Ecto neural progenitor cell (in vitro differentiated cells): ENCODE measurements around the gene SRSF2.
"Not testable (repeated sequence)": the region's sequence is repeated elsewhere in the genome, so short reads cannot be mapped to it uniquely, and the experiment has no call there.

Experiments used
- DNase-seq: peaks from one replicate; pipeline ENCODE4 v3.0.0-alpha.2; 2018; ENCODE audit warnings: low spot score

SRSF2 gene

GRCh38 chr17:76720941-76721340 is 16.2 kb downstream of the SRSF2 start:
- DNase-seq = no peak

GRCh38 chr17:76720211-76720610 is 16.9 kb downstream of the SRSF2 start:
- DNase-seq = no peak

GRCh38 chr17:76718516-76718915 is 18.6 kb downstream of the SRSF2 start:
- DNase-seq = no peak

- DNase-seq = no peak
Measured at GRCh38 chr17:76716839-76717215, 20.3 kb downstream of the SRSF2 start.

GRCh38 chr17:76716146-76716838 is 20.8 kb downstream of the SRSF2 start:
- no peak for DNase-seq

- no peak for DNase-seq
Measured at GRCh38 chr17:76715496-76715830, 21.7 kb downstream of the SRSF2 start.

GRCh38 chr17:76714822-76715495 is 22.2 kb downstream of the SRSF2 start:
- peak; percentile 77 for DNase-seq

GRCh38 chr17:76714336-76714735 is 22.8 kb downstream of the SRSF2 start:
- no peak for DNase-seq

- DNase-seq = no peak
Measured at GRCh38 chr17:76713765-76714164, 23.4 kb downstream of the SRSF2 start.

GRCh38 chr17:76712321-76712720 is 24.8 kb downstream of the SRSF2 start:
- DNase-seq = not testable (repeated sequence)

- DNase-seq = peak; percentile 87
Measured at GRCh38 chr17:76710863-76711611, 26.1 kb downstream of the SRSF2 start, which contains the start of gene MXRA7. MXRA7 (minus strand) TSS chr17:76710965; CDS start chr17:76710946, 19 bp downstream.

- DNase-seq = peak; percentile 67
Measured at GRCh38 chr17:76709951-76710862, 26.9 kb downstream of the SRSF2 start.

GRCh38 chr17:76709077-76709950 is 27.8 kb downstream of the SRSF2 start:
- peak; percentile 82 for DNase-seq

GRCh38 chr17:76707985-76708807 is 28.9 kb downstream of the SRSF2 start:
- DNase-seq = peak; percentile 92

GRCh38 chr17:76706817-76707216 is 30.3 kb downstream of the SRSF2 start:
- no peak for DNase-seq

- no peak for DNase-seq
Measured at GRCh38 chr17:76704805-76705204, 32.3 kb downstream of the SRSF2 start.

GRCh38 chr17:76702941-76703637 is 34.0 kb downstream of the SRSF2 start:
- DNase-seq = no peak

- no peak for DNase-seq
Measured at GRCh38 chr17:76702076-76702475, 35.1 kb downstream of the SRSF2 start.

GRCh38 chr17:76701471-76701967 is 35.6 kb downstream of the SRSF2 start:
- no peak for DNase-seq
